Progenitor cell of endocrine pancreas (in vitro differentiated cells): Measurements from ENCODE around the gene ENKUR. TPM values are rescaled to one million over a fixed set of nuclear protein-coding genes. Genes with fewer than 3 reads are reported as not detected.

ENCODE experiments used
- DNase-seq: peaks from one replicate; pipeline ENCODE4 v3.0.0; 2021; ENCODE audit warnings: low spot score; ENCODE audit not compliant: unreplicated experiment
- H3K27ac Mint-ChIP-seq: 2 replicates; pipeline ENCODE4 v1.8.0; 2021; ENCODE audit warnings: mild to moderate bottlenecking, moderate library complexity, mixed read lengths
- H3K27me3 Mint-ChIP-seq: 2 replicates; pipeline ENCODE4 v1.8.0; 2021; ENCODE audit warnings: mixed read lengths
- H3K36me3 Mint-ChIP-seq: 2 replicates; pipeline ENCODE4 v1.8.0; 2022; ENCODE audit warnings: mixed read lengths; ENCODE audit not compliant: insufficient read depth
- H3K4me1 Mint-ChIP-seq: 2 replicates; pipeline ENCODE4 v1.8.0; 2021; ENCODE audit warnings: low read depth, mixed read lengths
- H3K4me3 Mint-ChIP-seq: 2 replicates; pipeline ENCODE4 v1.8.0; 2021; ENCODE audit warnings: low read depth, mild to moderate bottlenecking, moderate library complexity, mixed read lengths
- H3K9me3 Mint-ChIP-seq: 2 replicates; pipeline ENCODE4 v1.8.0; 2021; ENCODE audit warnings: low read depth, mixed read lengths
- CTCF ChIP-seq: fragments of 200-600 bp; sonication (generic); IDR thresholded peaks from one replicate; pipeline ENCODE4 v1.5.0; 2021; ENCODE audit warnings: antibody characterized with exemption, mild to moderate bottlenecking; ENCODE audit not compliant: unreplicated experiment
- total RNA-seq: library from RNA; stranded (reverse); gene quantifications from 2 replicates; pipeline ENCODE4 v1.2.1, GENCODE V29; 2021

Gene ENKUR
- total RNA-seq, 1 donor from 2014 or later = 0.46 TPM

GRCh38 chr10:24981161-24981710, 34.7 kb downstream of the ENKUR start:
- no peaks in the 10 kb centered on the region for H3K9me3 Mint-ChIP-seq
- no peak overlapping the region for H3K27ac Mint-ChIP-seq
- H3K4me1 Mint-ChIP-seq = no peaks in the 10 kb centered on the region
- no peak for TF ChIP-seq CTCF
- DNase-seq = no peak
- H3K4me3 Mint-ChIP-seq = no peak overlapping the region
- H3K36me3 Mint-ChIP-seq = no peaks in the 10 kb centered on the region
- peaks cover 2% of the 10 kb centered on the region for H3K27me3 Mint-ChIP-seq

- DNase-seq = no peak
- no peak overlapping the region for H3K27ac Mint-ChIP-seq
- TF ChIP-seq CTCF = no peak
- H3K4me3 Mint-ChIP-seq = no peak overlapping the region
- no peaks in the 10 kb centered on the region for H3K9me3 Mint-ChIP-seq
- H3K36me3 Mint-ChIP-seq = no peaks in the 10 kb centered on the region
- no peaks in the 10 kb centered on the region for H3K4me1 Mint-ChIP-seq
- H3K27me3 Mint-ChIP-seq = peaks cover 2% of the 10 kb centered on the region
Measured at GRCh38 chr10:24979685-24980084, 36.3 kb downstream of the ENKUR start.

GRCh38 chr10:24974976-24975375, 41.0 kb downstream of the ENKUR start:
- no peaks in the 10 kb centered on the region for H3K4me1 Mint-ChIP-seq
- no peak overlapping the region for H3K4me3 Mint-ChIP-seq
- no peak for DNase-seq
- H3K9me3 Mint-ChIP-seq = no peaks in the 10 kb centered on the region
- H3K27ac Mint-ChIP-seq = no peak overlapping the region
- no peak for TF ChIP-seq CTCF
- no peaks in the 10 kb centered on the region for H3K36me3 Mint-ChIP-seq
- H3K27me3 Mint-ChIP-seq = peaks cover 2% of the 10 kb centered on the region

- H3K27ac Mint-ChIP-seq = no peak overlapping the region
- H3K4me3 Mint-ChIP-seq = no peak overlapping the region
- no peaks in the 10 kb centered on the region for H3K9me3 Mint-ChIP-seq
- no peaks in the 10 kb centered on the region for H3K4me1 Mint-ChIP-seq
- no peak for TF ChIP-seq CTCF
- H3K27me3 Mint-ChIP-seq = no peaks in the 10 kb centered on the region
- no peak for DNase-seq
- no peaks in the 10 kb centered on the region for H3K36me3 Mint-ChIP-seq
Measured at GRCh38 chr10:24973163-24973562, 42.8 kb downstream of the ENKUR start.

GRCh38 chr10:24971374-24971773, 44.6 kb downstream of the ENKUR start:
- no peak for TF ChIP-seq CTCF
- no peaks in the 10 kb centered on the region for H3K4me1 Mint-ChIP-seq
- H3K27me3 Mint-ChIP-seq = no peaks in the 10 kb centered on the region

More at GRCh38 chr10:24971374-24971773, 44.6 kb downstream of the ENKUR start:
- no peak overlapping the region for H3K27ac Mint-ChIP-seq
- no peak for DNase-seq
- no peaks in the 10 kb centered on the region for H3K9me3 Mint-ChIP-seq
- no peaks in the 10 kb centered on the region for H3K36me3 Mint-ChIP-seq
- H3K4me3 Mint-ChIP-seq = no peak overlapping the region
